HS-5 (cell line): ENCODE measurements around the gene GNG13.
"Not testable (repeated sequence)": the region's sequence is repeated elsewhere in the genome, so short reads cannot be mapped to it uniquely, and the experiment has no call there.

ENCODE experiments used
- DNase-seq: peaks from one replicate; pipeline ENCODE4 v3.0.0-alpha.2; 2012; ENCODE audit warnings: low read depth

GNG13 gene

GRCh38 chr16:778447-778846 is 22.1 kb downstream of the GNG13 start:
- no peak for DNase-seq

GRCh38 chr16:777826-778225 is 22.7 kb downstream of the GNG13 start:
- DNase-seq: no peak

- no peak for DNase-seq
Observed at GRCh38 chr16:776824-777223, 23.7 kb downstream of the GNG13 start.

- DNase-seq: not testable (repeated sequence)
Observed at GRCh38 chr16:776298-776697, 24.2 kb downstream of the GNG13 start.

GRCh38 chr16:775236-775796 is 25.2 kb downstream of the GNG13 start:
- DNase-seq: no peak

GRCh38 chr16:774086-775001 is 26.2 kb downstream of the GNG13 start:
- DNase-seq: no peak

GRCh38 chr16:772959-773358 is 27.6 kb downstream of the GNG13 start:
- DNase-seq: no peak

- DNase-seq: no peak
Observed at GRCh38 chr16:770411-770810, 30.1 kb downstream of the GNG13 start.

GRCh38 chr16:769934-770333 is 30.6 kb downstream of the GNG13 start:
- no peak for DNase-seq

- DNase-seq: no peak
Observed at GRCh38 chr16:769184-769784, 31.2 kb downstream of the GNG13 start.

- DNase-seq: no peak
Observed at GRCh38 chr16:768428-768827, 32.1 kb downstream of the GNG13 start.

GRCh38 chr16:767743-768235 is 32.7 kb downstream of the GNG13 start:
- no peak for DNase-seq

GRCh38 chr16:766820-767640 is 33.5 kb downstream of the GNG13 start:
- no peak for DNase-seq

GRCh38 chr16:766008-766819 is 34.3 kb downstream of the GNG13 start:
- DNase-seq: no peak

GRCh38 chr16:765488-765865 is 35.1 kb downstream of the GNG13 start:
- no peak for DNase-seq

- DNase-seq: no peak
Observed at GRCh38 chr16:764848-765487, 35.6 kb downstream of the GNG13 start.

- no peak for DNase-seq
Observed at GRCh38 chr16:764184-764750, 36.3 kb downstream of the GNG13 start.

GRCh38 chr16:763369-764183 is 37.0 kb downstream of the GNG13 start:
- DNase-seq: no peak

GRCh38 chr16:762595-763268 is 37.8 kb downstream of the GNG13 start:
- no peak for DNase-seq
